ENCODE data around the gene DOK7.
"Not testable (repeated sequence)": the region's sequence is repeated elsewhere in the genome, so short reads cannot be mapped to it uniquely, and the experiment has no call there.

Gene DOK7

GRCh38 chr4:3449574-3450534 is 13.3 kb upstream of the DOK7 start:
- Histone ChIP-seq H3K27ac (ENCODE audit: low read depth, low read length) (no peak overlapping the region), H3K36me3 (ENCODE audit: control insufficient read depth, insufficient read depth, low read length) (no peaks in the 10 kb centered on the region), H3K27me3 (ENCODE audit: control insufficient read depth, insufficient read depth, low read length) (peaks cover 2% of the 10 kb centered on the region; the same call in 1 of the 2 replicates), H3K9me3 (ENCODE audit: control insufficient read depth, insufficient read depth, low read depth, low read length) (peaks cover 11% of the 10 kb centered on the region), H3K4me1 (ENCODE audit: control insufficient read depth, insufficient read depth, low read length) (no peaks in the 10 kb centered on the region), H3K4me3 (ENCODE audit: low read depth, low read length) (no peak overlapping the region), H3K9ac (ENCODE audit: low read length) (no peak overlapping the region)

GRCh38 chr4:3450643-3451042 is 12.5 kb upstream of the DOK7 start:
- Histone ChIP-seq H3K4me3 (ENCODE audit: low read depth, low read length) (no peak overlapping the region), H3K4me1 (ENCODE audit: control insufficient read depth, insufficient read depth, low read length) (no peaks in the 10 kb centered on the region), H3K27ac (ENCODE audit: low read depth, low read length) (no peak overlapping the region), H3K36me3 (ENCODE audit: control insufficient read depth, insufficient read depth, low read length) (no peaks in the 10 kb centered on the region), H3K9me3 (ENCODE audit: control insufficient read depth, insufficient read depth, low read depth, low read length) (peaks cover 19% of the 10 kb centered on the region), H3K27me3 (ENCODE audit: control insufficient read depth, insufficient read depth, low read length) (peaks cover 2% of the 10 kb centered on the region; the same call in 1 of the 2 replicates), H3K9ac (ENCODE audit: low read length) (no peak overlapping the region)

- Histone ChIP-seq H3K27ac (ENCODE audit: low read depth, low read length) (no peak overlapping the region), H3K36me3 (ENCODE audit: control insufficient read depth, insufficient read depth, low read length) (no peaks in the 10 kb centered on the region), H3K4me1 (ENCODE audit: control insufficient read depth, insufficient read depth, low read length) (no peaks in the 10 kb centered on the region), H3K9ac (ENCODE audit: low read length) (no peak overlapping the region), H3K27me3 (ENCODE audit: control insufficient read depth, insufficient read depth, low read length) (peaks cover 9% of the 10 kb centered on the region), H3K9me3 (ENCODE audit: control insufficient read depth, insufficient read depth, low read depth, low read length) (peaks cover 25% of the 10 kb centered on the region), H3K4me3 (ENCODE audit: low read depth, low read length) (no peak overlapping the region)
Measured at GRCh38 chr4:3451956-3452355, 11.2 kb upstream of the DOK7 start.

GRCh38 chr4:3452376-3452775 is 10.7 kb upstream of the DOK7 start:
- H3K9ac ChIP-seq (ENCODE audit: low read length): no peak overlapping the region
- peaks cover 25% of the 10 kb centered on the region for H3K9me3 ChIP-seq (ENCODE audit: control insufficient read depth, insufficient read depth, low read depth, low read length)
- peaks cover 13% of the 10 kb centered on the region for H3K27me3 ChIP-seq (ENCODE audit: control insufficient read depth, insufficient read depth, low read length)
- no peak overlapping the region for H3K27ac ChIP-seq (ENCODE audit: low read depth, low read length)
- H3K4me3 ChIP-seq (ENCODE audit: low read depth, low read length): no peak overlapping the region
- no peaks in the 10 kb centered on the region for H3K4me1 ChIP-seq (ENCODE audit: control insufficient read depth, insufficient read depth, low read length)
- no peaks in the 10 kb centered on the region for H3K36me3 ChIP-seq (ENCODE audit: control insufficient read depth, insufficient read depth, low read length)

GRCh38 chr4:3455596-3455995 is 7.5 kb upstream of the DOK7 start:
- peaks cover 45% of the 10 kb centered on the region for H3K27me3 ChIP-seq (ENCODE audit: control insufficient read depth, insufficient read depth, low read length)
- H3K9ac ChIP-seq (ENCODE audit: low read length); H3K4me1 ChIP-seq (ENCODE audit: control insufficient read depth, insufficient read depth, low read length); H3K4me3 ChIP-seq (ENCODE audit: low read depth, low read length); H3K27ac ChIP-seq (ENCODE audit: low read depth, low read length); H3K36me3 ChIP-seq (ENCODE audit: control insufficient read depth, insufficient read depth, low read length): not testable (repeated sequence)
- H3K9me3 ChIP-seq (ENCODE audit: control insufficient read depth, insufficient read depth, low read depth, low read length): peaks cover 28% of the 10 kb centered on the region

GRCh38 chr4:3458371-3458770 is 4.7 kb upstream of the DOK7 start:
- H3K27me3 ChIP-seq (ENCODE audit: control insufficient read depth, insufficient read depth, low read length): peaks cover 65% of the 10 kb centered on the region
- H3K27ac ChIP-seq (ENCODE audit: low read depth, low read length): no peak overlapping the region

GRCh38 chr4:3459156-3459555 is 4.0 kb upstream of the DOK7 start:
- H3K4me1 ChIP-seq (ENCODE audit: control insufficient read depth, insufficient read depth, low read length); H3K9ac ChIP-seq (ENCODE audit: low read length); H3K4me3 ChIP-seq (ENCODE audit: low read depth, low read length); H3K27ac ChIP-seq (ENCODE audit: low read depth, low read length); H3K36me3 ChIP-seq (ENCODE audit: control insufficient read depth, insufficient read depth, low read length): not testable (repeated sequence)
- Histone ChIP-seq H3K27me3 (ENCODE audit: control insufficient read depth, insufficient read depth, low read length) (peaks cover 71% of the 10 kb centered on the region), H3K9me3 (ENCODE audit: control insufficient read depth, insufficient read depth, low read depth, low read length) (peaks cover 24% of the 10 kb centered on the region)

More at GRCh38 chr4:3458371-3458770, 4.7 kb upstream of the DOK7 start:
- Histone ChIP-seq H3K36me3 (ENCODE audit: control insufficient read depth, insufficient read depth, low read length) (no peaks in the 10 kb centered on the region), H3K9ac (ENCODE audit: low read length) (no peak overlapping the region), H3K4me1 (ENCODE audit: control insufficient read depth, insufficient read depth, low read length) (no peaks in the 10 kb centered on the region), H3K9me3 (ENCODE audit: control insufficient read depth, insufficient read depth, low read depth, low read length) (peaks cover 28% of the 10 kb centered on the region), H3K4me3 (ENCODE audit: low read depth, low read length) (no peak overlapping the region)

- H3K27me3 ChIP-seq (ENCODE audit: control insufficient read depth, insufficient read depth, low read length): peaks cover 89% of the 10 kb centered on the region
- H3K4me3 ChIP-seq (ENCODE audit: low read depth, low read length): no peak overlapping the region
- H3K9ac ChIP-seq (ENCODE audit: low read length): no peak overlapping the region
- H3K4me1 ChIP-seq (ENCODE audit: control insufficient read depth, insufficient read depth, low read length): no peaks in the 10 kb centered on the region
- no peak overlapping the region for H3K27ac ChIP-seq (ENCODE audit: low read depth, low read length)
- H3K9me3 ChIP-seq (ENCODE audit: control insufficient read depth, insufficient read depth, low read depth, low read length): 0 out of 2 replicates have a peak, but pooled peaks cover 8% of the 10 kb centered on the region
- no peaks in the 10 kb centered on the region for H3K36me3 ChIP-seq (ENCODE audit: control insufficient read depth, insufficient read depth, low read length)
Measured at GRCh38 chr4:3460926-3461325, 2.2 kb upstream of the DOK7 start.

- Histone ChIP-seq H3K9me3 (ENCODE audit: control insufficient read depth, insufficient read depth, low read depth, low read length) (0 out of 2 replicates have a peak, but pooled peaks cover 4% of the 10 kb centered on the region), H3K4me1 (ENCODE audit: control insufficient read depth, insufficient read depth, low read length) (no peaks in the 10 kb centered on the region), H3K4me3 (ENCODE audit: low read depth, low read length) (no peak overlapping the region), H3K27ac (ENCODE audit: low read depth, low read length) (no peak overlapping the region), H3K36me3 (ENCODE audit: control insufficient read depth, insufficient read depth, low read length) (no peaks in the 10 kb centered on the region), H3K9ac (ENCODE audit: low read length) (no peak overlapping the region), H3K27me3 (ENCODE audit: control insufficient read depth, insufficient read depth, low read length) (peaks cover 93% of the 10 kb centered on the region)
Measured at GRCh38 chr4:3461515-3462291, 1.4 kb upstream of the DOK7 start.

- peaks cover 88% of the 10 kb centered on the region for H3K27me3 ChIP-seq (ENCODE audit: control insufficient read depth, insufficient read depth, low read length)
- H3K4me3 ChIP-seq (ENCODE audit: low read depth, low read length): no peak overlapping the region
- no peaks in the 10 kb centered on the region for H3K36me3 ChIP-seq (ENCODE audit: control insufficient read depth, insufficient read depth, low read length)
- no peaks in the 10 kb centered on the region for H3K4me1 ChIP-seq (ENCODE audit: control insufficient read depth, insufficient read depth, low read length)
- H3K9me3 ChIP-seq (ENCODE audit: control insufficient read depth, insufficient read depth, low read depth, low read length): 0 out of 2 replicates have a peak, but pooled peaks cover 3% of the 10 kb centered on the region
- H3K9ac ChIP-seq (ENCODE audit: low read length): no peak overlapping the region
- no peak overlapping the region for H3K27ac ChIP-seq (ENCODE audit: low read depth, low read length)
Measured at GRCh38 chr4:3462321-3462789, 751 bp upstream of the DOK7 start.
